Liver (tissue), 3 donors: ENCODE results near the gene CBL.

ENCODE experiments used
- JUND ChIP-seq, 2 donors: IDR thresholded peaks; 2 replicates each; pipeline ENCODE4 v1.6.1; 2016; ENCODE audit warnings: antibody characterized with exemption in 2 of 2
- YY1 ChIP-seq: IDR thresholded peaks from 2 replicates; pipeline ENCODE4 v1.6.1; 2016; ENCODE audit warnings: antibody characterized with exemption, mild to moderate bottlenecking
- TF ChIP-seq, protein P1 (sequence below): fragments of 150-350 bp; IDR thresholded peaks from 2 replicates; pipeline ENCODE4 v1.5.1; 2017; ENCODE audit warnings: improper control_type of control experiment, low read depth, low read length; ENCODE audit not compliant: missing input control
- donor health status: healthy.
- donor health status: healthy.

- TF ChIP-seq, protein P1, sequence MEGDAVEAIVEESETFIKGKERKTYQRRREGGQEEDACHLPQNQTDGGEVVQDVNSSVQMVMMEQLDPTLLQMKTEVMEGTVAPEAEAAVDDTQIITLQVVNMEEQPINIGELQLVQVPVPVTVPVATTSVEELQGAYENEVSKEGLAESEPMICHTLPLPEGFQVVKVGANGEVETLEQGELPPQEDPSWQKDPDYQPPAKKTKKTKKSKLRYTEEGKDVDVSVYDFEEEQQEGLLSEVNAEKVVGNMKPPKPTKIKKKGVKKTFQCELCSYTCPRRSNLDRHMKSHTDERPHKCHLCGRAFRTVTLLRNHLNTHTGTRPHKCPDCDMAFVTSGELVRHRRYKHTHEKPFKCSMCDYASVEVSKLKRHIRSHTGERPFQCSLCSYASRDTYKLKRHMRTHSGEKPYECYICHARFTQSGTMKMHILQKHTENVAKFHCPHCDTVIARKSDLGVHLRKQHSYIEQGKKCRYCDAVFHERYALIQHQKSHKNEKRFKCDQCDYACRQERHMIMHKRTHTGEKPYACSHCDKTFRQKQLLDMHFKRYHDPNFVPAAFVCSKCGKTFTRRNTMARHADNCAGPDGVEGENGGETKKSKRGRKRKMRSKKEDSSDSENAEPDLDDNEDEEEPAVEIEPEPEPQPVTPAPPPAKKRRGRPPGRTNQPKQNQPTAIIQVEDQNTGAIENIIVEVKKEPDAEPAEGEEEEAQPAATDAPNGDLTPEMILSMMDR, result no peak
- TF ChIP-seq YY1 (no peak), JUND (IDR thresholded peaks at IDR 0.05) (no peak)
These were observed 91.8 kb downstream of the CBL start for GRCh38 chr11:119297938-119298337.
